K562 (cell line): ENCODE measurements around the gene TPRX2. TPM values are rescaled to one million over a fixed set of nuclear protein-coding genes. Genes with fewer than 3 reads are reported as not detected.

Experiments used
- BCL6 ChIP-seq: fragments of 250-450 bp; sonication (Bioruptor Pico); IDR thresholded peaks from 2 replicates; pipeline ENCODE4 v1.4.0; 2020
- BRF2 ChIP-seq: IDR thresholded peaks from 3 replicates; pipeline ENCODE4 v1.6.1; 2011; ENCODE audit warnings: borderline replicate concordance, mild to moderate bottlenecking; ENCODE audit not compliant: insufficient read length, insufficient read depth
- CREM ChIP-seq: IDR thresholded peaks from 2 replicates; pipeline ENCODE4 v1.6.1; 2014; ENCODE audit warnings: antibody characterized with exemption, low read depth
- ELK1 ChIP-seq: sonication (generic); formaldehyde crosslinking; IDR thresholded peaks from 2 replicates; pipeline ENCODE4 v1.8.1; 2022; ENCODE audit warnings: missing genetic modification reagents
- EP300 ChIP-seq: IDR thresholded peaks from 2 replicates; pipeline ENCODE4 v1.6.1; 2012; ENCODE audit warnings: low read length, improper control_type of control experiment
- HBP1 ChIP-seq: fragments of 450-650 bp; formaldehyde crosslinking; IDR thresholded peaks from 2 replicates; pipeline ENCODE4 v1.4.0; 2022; ENCODE audit warnings: missing genetic modification characterization
- HOMEZ ChIP-seq: fragments of 250-450 bp; sonication (Bioruptor Pico); IDR thresholded peaks from 2 replicates; pipeline ENCODE4 v1.4.0; 2020; ENCODE audit warnings: mild to moderate bottlenecking, moderate library complexity
- MTA1 ChIP-seq: fragments of 450-650 bp; IDR thresholded peaks from 2 replicates; pipeline ENCODE4 v1.6.1; 2017; ENCODE audit warnings: borderline replicate concordance
- NBN ChIP-seq: fragments of 450-650 bp; IDR thresholded peaks from 2 replicates; pipeline ENCODE4 v1.6.1; 2016; ENCODE audit warnings: low read depth, mild to moderate bottlenecking
- NCOA1 ChIP-seq: fragments of 450-650 bp; IDR thresholded peaks from 2 replicates; pipeline ENCODE4 v1.6.1; 2016; ENCODE audit warnings: low read depth
- NR2C2 ChIP-seq, 2 experiments: fragments of 200-800 bp in 1 of 2; sonication (Bioruptor generic) in 1 of 2; sonication (generic) in 1 of 2; formaldehyde crosslinking in 1 of 2; IDR thresholded peaks; 2 replicates each; pipeline versions ENCODE4 v1.6.1 to v1.8.0; 2016 to 2022; ENCODE audit warnings: mild to moderate bottlenecking in 1 of 2, missing compliant biosample characterization in 1 of 2, missing genetic modification characterization in 1 of 2, missing genetic modification reagents in 1 of 2
- POLR3A ChIP-seq: IDR thresholded peaks from 2 replicates; pipeline ENCODE4 v1.6.1; 2011; ENCODE audit warnings: borderline replicate concordance, mild to moderate bottlenecking, moderate library complexity; ENCODE audit not compliant: insufficient read length, insufficient read depth; ENCODE audit errors: extremely low read depth
- SIN3B ChIP-seq: fragments of 450-650 bp; IDR thresholded peaks from 2 replicates; pipeline ENCODE4 v1.6.1; 2017; ENCODE audit warnings: low read depth, mild to moderate bottlenecking, moderate library complexity
- SREBF2 ChIP-seq: sonication (generic); formaldehyde crosslinking; IDR thresholded peaks from 2 replicates; pipeline ENCODE4 v1.4.0; 2020; ENCODE audit warnings: mild to moderate bottlenecking, missing genetic modification reagents
- TARDBP ChIP-seq: fragments of 450-650 bp; IDR thresholded peaks from 2 replicates; pipeline ENCODE4 v1.6.1; 2016
- TBP ChIP-seq: optimal IDR thresholded peaks from 2 replicates; pipeline ENCODE3; 2011; ENCODE audit warnings: low read depth, low read length, improper control_type of control experiment
- U2AF2 ChIP-seq: fragments of 200-400 bp; formaldehyde crosslinking; optimal IDR thresholded peaks from 2 replicates; pipeline ENCODE3; 2017; ENCODE audit warnings: low read depth, mild to moderate bottlenecking, low read length
- ZBTB26 ChIP-seq: fragments of 450-650 bp; formaldehyde crosslinking; IDR thresholded peaks from 2 replicates; pipeline ENCODE4 v1.4.0; 2022; ENCODE audit warnings: missing genetic modification characterization
- ZEB2 ChIP-seq: fragments of 450-650 bp; IDR thresholded peaks from 2 replicates; pipeline ENCODE4 v1.6.1; 2016
- ZFX ChIP-seq: sonication (generic); formaldehyde crosslinking; IDR thresholded peaks from 2 replicates; pipeline ENCODE4 v1.8.0; 2022; ENCODE audit warnings: mild to moderate bottlenecking, missing genetic modification reagents, moderate library complexity
- ZNF133 ChIP-seq: fragments of 250-450 bp; sonication (Bioruptor Pico); IDR thresholded peaks from 2 replicates; pipeline ENCODE4 v1.4.0; 2020; ENCODE audit warnings: mild to moderate bottlenecking
- ZNF586 ChIP-seq: fragments of 450-650 bp; formaldehyde crosslinking; conservative IDR thresholded peaks from 2 replicates; pipeline ENCODE4 v1.4.0; 2020; ENCODE audit warnings: mild to moderate bottlenecking, moderate library complexity
- ZSCAN32 ChIP-seq: fragments of 450-650 bp; formaldehyde crosslinking; IDR thresholded peaks from 2 replicates; pipeline ENCODE4 v1.4.0; 2020; ENCODE audit warnings: mild to moderate bottlenecking, moderate library complexity
- polyA plus RNA-seq, 8 experiments: library from polyadenylated mRNA; depleted of rRNA in 4 of 8; stranded (reverse) in 5 of 8; unstranded in 3 of 8; fragments of >200 nt; fragmentation: Nextera tagmentation in 2 of 8; fragmentation: Illumina TruSeq in 1 of 8; extraction: Ambion mirVana in 2 of 8; extraction: Trizol in 1 of 8; gene quantifications; 2 replicates each; pipeline versions ENCODE4 v1.2.1 to v1.2.3, GENCODE V29; 2011 to 2014; ENCODE audit warnings: inconsistent platforms in 1 of 8, missing spikeins in 1 of 8
- total RNA-seq, 7 experiments: library from RNA; depleted of rRNA in 6 of 7; stranded (reverse); fragments of >200 nt in 6 of 7; fragmentation: Illumina TruSeq in 2 of 7; extraction: Trizol in 2 of 7; gene quantifications; 2 replicates each; pipeline versions ENCODE4 v1.2.1 to v1.2.3, GENCODE V29; 2011 to 2021; ENCODE audit warnings: low replicate concordance in 1 of 7

Gene TPRX2
- total and polyA plus RNA-seq, 9 of the 15 experiments (the other 6 are each of a cell fraction or from before 2014, with no cell fraction given), result not detected

GRCh38 chr19:47891923-47892666 lies 33.1 kb downstream of the TPRX2 start (continued):
- TF ChIP-seq SIN3B (no peak), ZNF133 (CRISPR knock-in tag) (no peak), ZBTB26 (CRISPR knock-in tag) (no peak; the same call in 1 of the 2 replicates), NCOA1 (peak; percentile 95), BCL6 (CRISPR knock-in tag) (peak; percentile 38; the same call in 1 of the 2 replicates), NBN (peak; percentile 97), U2AF2 (no peak), ZSCAN32 (no peak), ZNF586 (CRISPR knock-in tag) (no peak), ZEB2 (peak; percentile 50; the same call in 1 of the 2 replicates), BRF2 (no peak), ZFX (CRISPR knock-in tag) (0 out of 2 replicates have a peak, but pooled peaks have one; percentile 35), NR2C2 (CRISPR knock-in tag; IDR thresholded peaks at IDR 0.05) (no peak), NR2C2 (tag; IDR thresholded peaks at IDR 0.05) (peak; percentile 88), HBP1 (CRISPR knock-in tag) (no peak), EP300 (peak; percentile 99), HOMEZ (CRISPR knock-in tag) (no peak), MTA1 (peak; percentile 83), CREM (peak; percentile 81), TARDBP (peak; percentile 93), SREBF2 (no peak), TBP (peak; percentile 90), POLR3A (no peak), ELK1 (CRISPR knock-in tag) (no peak)
